D721Med (cell line): ENCODE results near the gene RAP2A.

ENCODE experiments used
- DNase-seq: peaks from one replicate; pipeline ENCODE4 v3.0.0; 2011; ENCODE audit warnings: low spot score; ENCODE audit not compliant: insufficient read length
- FAIRE-seq: peaks from 2 replicates; lab custom pipeline; 2011; peaks lifted over from hg19 to GRCh38; lab: Jason Lieb, UNC
- CTCF ChIP-seq: IDR thresholded peaks from 2 replicates; pipeline ENCODE4 v1.5.1; 2012; ENCODE audit warnings: mild to moderate bottlenecking, control low read depth; ENCODE audit not compliant: insufficient read depth; ENCODE audit errors: missing control alignments

The RAP2A gene

GRCh38 chr13:97499181-97499580 is 65.2 kb downstream of the RAP2A start:
- no peak for DNase-seq
- FAIRE-seq = no peak
- no peak for TF ChIP-seq CTCF

GRCh38 chr13:97502181-97502580 is 68.2 kb downstream of the RAP2A start:
- no peak for TF ChIP-seq CTCF
- DNase-seq (no peak), FAIRE-seq (no peak)

- FAIRE-seq (no peak), DNase-seq (no peak)
- no peak for TF ChIP-seq CTCF
Observed at GRCh38 chr13:97502706-97503105, 68.7 kb downstream of the RAP2A start.

- TF ChIP-seq CTCF = no peak
- DNase-seq (no peak), FAIRE-seq (no peak)
Observed at GRCh38 chr13:97505017-97505416, 71.0 kb downstream of the RAP2A start.

- DNase-seq = no peak
- no peak for TF ChIP-seq CTCF
- FAIRE-seq = no peak
Observed at GRCh38 chr13:97506511-97506910, 72.5 kb downstream of the RAP2A start.

- no peak for DNase-seq
- no peak for FAIRE-seq
- TF ChIP-seq CTCF = no peak
Observed at GRCh38 chr13:97512732-97513131, 78.8 kb downstream of the RAP2A start.

GRCh38 chr13:97515643-97516042 is 81.7 kb downstream of the RAP2A start:
- FAIRE-seq (no peak), DNase-seq (no peak)
- TF ChIP-seq CTCF = no peak
